ENCODE data around the gene ZNF408. TPM values are rescaled to one million over a fixed set of nuclear protein-coding genes. Genes with fewer than 3 reads are reported as not detected.
"Not testable (repeated sequence)": the region's sequence is repeated elsewhere in the genome, so short reads cannot be mapped to it uniquely, and the experiment has no call there.

The ZNF408 gene
- 7.9 TPM for polyA plus RNA-seq (ENCODE audit: insufficient read length)

DNA sequence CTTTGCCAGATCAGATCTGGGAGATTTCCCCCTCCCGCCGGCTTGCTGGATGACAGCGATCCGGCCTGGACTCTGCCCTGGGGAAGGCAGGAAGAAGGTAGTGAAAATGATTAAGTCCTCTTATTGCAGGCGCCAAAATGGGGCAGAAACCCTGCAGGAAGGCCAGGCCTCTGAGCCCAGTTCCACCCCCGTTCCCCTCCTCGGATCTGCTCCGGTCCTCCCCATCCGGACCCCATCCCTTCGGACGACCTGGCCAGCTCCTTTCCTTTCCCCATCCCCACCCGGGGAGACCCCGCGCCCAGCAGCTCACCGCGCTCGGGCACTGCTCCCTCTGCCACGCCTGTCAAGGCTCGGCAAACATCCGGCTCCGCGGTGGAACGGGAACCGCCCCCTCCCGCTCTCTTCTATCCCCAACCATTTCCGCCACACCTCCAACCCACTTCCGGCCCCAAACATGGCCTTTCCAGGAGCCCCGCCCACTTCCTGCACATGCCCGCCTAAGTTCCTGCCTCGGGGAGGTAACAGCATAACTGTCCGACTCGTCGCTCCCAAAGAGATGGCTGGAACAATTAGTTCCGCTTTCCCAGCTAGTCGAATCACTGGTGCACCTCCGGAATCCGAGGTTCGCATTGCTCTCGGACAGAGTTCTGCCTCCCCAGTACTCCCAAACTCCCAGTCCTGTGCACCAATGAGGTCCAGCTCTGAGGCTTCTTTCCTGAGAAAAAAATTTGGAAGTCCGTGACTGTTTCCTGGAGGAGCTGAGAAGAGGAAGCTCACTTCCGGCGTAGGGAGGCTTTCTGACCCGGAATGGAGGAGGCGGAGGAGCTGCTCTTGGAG is at the start of gene ZNF408, which contains the start of gene ARHGAP1:
ZNF408 (plus strand) TSS at position 791 of the 837 bp plus-strand sequence; CDS start at position 808, 17 bp downstream.
ARHGAP1 (minus strand) TSS at position 379 of the 837 bp plus-strand sequence. CDS start 4,512 bp downstream, outside the sequence.
- DNase-seq: peak; percentile 98

GRCh38 chr11:46655631-46656030 is 45.2 kb upstream of the ZNF408 start:
- no peak for DNase-seq

DNA sequence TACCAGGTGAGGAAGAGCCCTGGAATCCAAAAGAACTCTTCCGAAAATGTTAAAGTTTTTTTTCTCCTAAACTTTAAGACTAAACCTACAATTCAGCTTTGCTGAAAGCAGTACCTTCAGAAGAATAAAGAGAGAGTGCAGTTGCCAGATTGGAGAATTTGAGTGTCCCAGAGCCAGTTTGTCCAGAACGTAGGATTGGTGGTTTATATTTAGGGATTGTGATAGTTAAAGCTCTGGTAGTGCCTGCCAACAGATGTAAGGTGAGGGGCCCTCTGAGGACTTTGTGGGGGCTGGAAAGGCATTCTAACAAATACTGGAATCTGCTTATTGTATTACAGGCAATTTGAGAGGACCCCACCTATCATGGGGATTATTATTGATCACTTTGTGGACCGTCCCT is 43.6 kb upstream of the ZNF408 start:
- no peak for DNase-seq

DNA sequence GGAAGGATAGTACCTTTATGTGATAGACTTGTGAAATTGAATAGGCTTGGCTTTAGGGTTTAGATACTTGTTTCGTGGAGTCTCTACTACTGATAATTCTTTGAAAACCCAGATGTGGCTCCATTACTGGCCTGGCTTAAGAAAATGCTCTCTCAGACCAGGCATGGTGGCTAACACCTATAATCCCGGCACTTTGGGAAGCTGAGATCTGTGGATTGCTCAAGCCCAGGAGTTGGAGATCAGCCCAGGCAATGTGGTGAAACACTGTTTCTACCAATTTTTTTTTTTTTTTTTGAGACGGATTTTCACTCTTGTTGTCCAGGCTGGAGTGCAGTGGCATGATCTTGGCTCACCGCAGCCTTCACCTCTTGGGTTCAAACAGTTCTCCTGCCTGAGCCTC is 42.6 kb upstream of the ZNF408 start:
- no peak for DNase-seq

DNA sequence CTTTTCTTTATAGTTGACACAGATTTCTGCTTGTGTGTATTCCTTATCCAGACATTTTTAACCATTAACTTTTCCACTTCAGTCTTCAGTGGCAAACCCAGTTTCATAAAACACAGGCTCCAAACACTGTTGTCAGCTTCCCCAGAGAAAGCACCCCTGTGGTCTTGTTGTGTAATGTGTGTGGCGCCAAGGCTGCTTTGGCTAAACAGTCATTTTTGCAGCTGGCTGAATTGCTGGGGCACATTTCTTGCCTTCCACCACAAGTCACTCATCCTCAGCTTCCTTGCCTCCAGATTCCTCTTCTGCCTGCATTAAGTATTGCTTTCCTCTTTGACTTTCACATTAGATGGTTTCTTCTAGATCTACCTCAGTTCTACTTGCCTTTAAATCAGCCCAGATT is 40.9 kb upstream of the ZNF408 start:
- DNase-seq: no peak

DNA sequence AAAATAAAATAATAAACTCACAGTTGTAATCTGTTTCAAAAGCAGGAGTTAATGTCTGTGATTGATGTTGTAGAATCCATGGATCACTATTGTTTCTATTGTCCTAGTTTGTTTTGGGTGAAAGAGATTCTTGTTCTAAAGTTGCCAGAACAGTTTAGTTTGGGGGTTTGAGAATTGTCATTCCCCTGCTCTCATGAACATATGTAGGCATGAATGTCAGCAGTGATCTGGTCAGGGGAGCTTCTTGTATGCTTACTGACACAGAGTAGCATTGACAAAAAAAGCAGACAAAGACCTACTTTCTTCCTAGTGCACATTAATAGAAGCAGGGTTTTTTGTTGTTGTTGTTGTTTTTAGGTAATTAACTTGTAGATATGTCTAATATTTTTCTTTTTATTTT is 39.0 kb upstream of the ZNF408 start:
- no peak for DNase-seq

DNA sequence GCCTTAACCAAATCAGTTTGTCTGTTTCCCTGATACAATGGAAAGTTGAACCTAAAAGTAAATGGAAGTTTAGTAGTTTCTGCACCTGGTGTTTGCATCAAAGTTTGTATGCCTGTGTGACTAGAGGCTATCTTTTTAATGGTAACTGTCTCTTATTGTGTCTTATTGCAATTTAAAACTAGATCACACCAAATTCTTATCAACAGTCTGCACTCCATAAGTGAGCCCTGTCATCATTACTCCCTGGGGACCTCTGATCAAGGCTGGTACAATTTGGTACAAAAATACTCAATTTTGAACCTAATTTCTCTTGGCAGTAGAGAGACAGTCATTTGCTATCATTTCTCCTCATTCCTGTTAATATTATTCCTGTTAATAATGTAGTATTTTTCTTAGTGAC is 38.5 kb upstream of the ZNF408 start:
- DNase-seq: no peak

GRCh38 chr11:46663277-46663940 is 37.4 kb upstream of the ZNF408 start:
- no peak for DNase-seq

GRCh38 chr11:46664612-46665011 is 36.2 kb upstream of the ZNF408 start:
- no peak for DNase-seq

- DNase-seq: no peak
These were observed 35.5 kb upstream of the ZNF408 start for GRCh38 chr11:46665356-46665755.

- DNase-seq: no peak
These were observed 34.3 kb upstream of the ZNF408 start for GRCh38 chr11:46666516-46666915.

- DNase-seq: no peak
These were observed 33.8 kb upstream of the ZNF408 start for GRCh38 chr11:46667043-46667481.

DNA sequence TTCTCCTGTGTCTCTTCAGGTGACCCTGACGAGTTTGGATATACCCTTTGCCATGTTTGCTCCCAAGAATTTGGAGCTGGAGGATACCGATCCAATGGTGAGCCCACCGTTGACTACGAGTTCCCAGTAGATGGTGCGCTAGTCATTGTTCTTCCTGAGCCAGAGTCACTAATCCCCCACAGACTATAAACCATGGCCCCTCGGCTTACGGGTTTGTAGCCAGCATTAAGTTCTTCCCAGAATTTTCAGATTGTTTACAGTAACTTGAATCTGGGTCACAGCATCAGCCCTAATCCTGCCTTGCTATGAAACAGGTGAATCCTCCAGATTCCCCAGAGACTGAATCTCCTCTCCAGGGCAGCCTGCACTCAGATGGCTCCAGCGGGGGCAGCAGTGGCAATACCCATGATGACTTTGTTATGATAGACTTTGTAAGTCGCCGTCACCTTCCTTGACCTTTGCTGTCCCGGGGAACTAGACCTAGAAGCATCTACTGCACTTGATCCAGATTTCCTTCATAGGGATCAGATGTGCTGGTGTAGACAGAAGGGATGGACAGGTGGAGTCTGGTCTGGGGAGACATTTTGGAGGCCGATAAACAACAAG is 32.2 kb upstream of the ZNF408 start:
- DNase-seq: no peak

DNA sequence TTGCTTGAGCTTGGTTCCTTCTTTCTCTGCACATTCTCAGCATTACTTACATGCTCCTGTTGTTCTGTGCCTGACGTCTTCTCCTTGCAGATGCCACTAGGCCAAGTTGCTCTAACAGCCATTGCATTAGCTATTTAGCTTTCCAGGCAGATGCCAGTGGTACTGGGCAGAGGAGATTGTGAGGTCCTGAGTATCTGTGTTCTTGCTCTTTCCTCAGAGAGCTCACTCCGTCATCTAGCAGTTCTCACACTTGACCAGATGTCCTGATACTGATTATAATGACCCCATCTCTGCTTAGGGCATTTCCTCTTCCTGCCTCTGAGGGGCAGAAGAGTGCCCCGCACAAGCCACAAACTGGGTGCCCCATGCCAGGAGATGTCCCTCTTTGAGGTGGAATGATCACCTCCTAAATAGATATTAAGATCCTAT is 31.1 kb upstream of the ZNF408 start:
- no peak for DNase-seq

GRCh38 chr11:46670521-46670920 is 30.3 kb upstream of the ZNF408 start:
- not testable (repeated sequence) for DNase-seq

GRCh38 chr11:46671958-46672315 is 28.9 kb upstream of the ZNF408 start:
- no peak for DNase-seq

GRCh38 chr11:46672381-46672839 is 28.4 kb upstream of the ZNF408 start:
- DNase-seq: no peak

DNA sequence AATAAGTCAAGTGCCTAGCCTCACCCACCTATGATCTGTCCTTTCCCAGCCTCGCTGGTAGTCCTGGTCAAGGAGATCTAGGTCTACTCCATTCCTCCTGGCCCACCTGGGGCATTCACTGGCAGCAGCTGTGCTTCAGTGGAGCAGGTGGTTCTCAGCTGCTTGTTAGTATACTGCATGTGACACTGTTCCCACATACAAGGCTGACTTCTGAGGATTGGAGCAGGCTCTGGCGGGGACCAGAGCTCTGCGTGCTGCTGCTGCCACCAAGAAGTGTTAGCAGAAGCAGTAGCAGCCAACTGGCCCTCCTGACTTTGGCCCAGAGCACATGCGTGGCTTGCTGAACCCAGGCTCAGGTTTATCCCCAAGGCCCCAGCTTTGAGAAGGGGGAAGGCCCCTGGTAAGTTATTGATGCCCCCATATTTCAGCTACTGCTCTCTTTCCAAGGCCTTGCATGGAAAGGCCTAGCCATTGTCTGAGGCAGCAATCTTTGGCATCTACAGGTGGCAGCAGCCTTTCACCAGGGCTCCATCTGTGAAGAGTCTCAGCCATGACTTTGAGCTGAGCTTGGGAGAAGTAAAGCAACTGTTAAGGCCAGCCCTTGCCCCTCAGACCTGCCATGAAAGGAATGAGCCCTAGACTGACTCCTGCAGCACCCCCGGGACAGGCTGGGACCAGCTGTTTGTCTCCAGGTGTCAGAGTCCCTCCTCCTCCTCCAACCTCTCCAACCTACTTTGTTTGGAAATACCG is 26.9 kb upstream of the ZNF408 start:
- DNase-seq: no peak

DNA sequence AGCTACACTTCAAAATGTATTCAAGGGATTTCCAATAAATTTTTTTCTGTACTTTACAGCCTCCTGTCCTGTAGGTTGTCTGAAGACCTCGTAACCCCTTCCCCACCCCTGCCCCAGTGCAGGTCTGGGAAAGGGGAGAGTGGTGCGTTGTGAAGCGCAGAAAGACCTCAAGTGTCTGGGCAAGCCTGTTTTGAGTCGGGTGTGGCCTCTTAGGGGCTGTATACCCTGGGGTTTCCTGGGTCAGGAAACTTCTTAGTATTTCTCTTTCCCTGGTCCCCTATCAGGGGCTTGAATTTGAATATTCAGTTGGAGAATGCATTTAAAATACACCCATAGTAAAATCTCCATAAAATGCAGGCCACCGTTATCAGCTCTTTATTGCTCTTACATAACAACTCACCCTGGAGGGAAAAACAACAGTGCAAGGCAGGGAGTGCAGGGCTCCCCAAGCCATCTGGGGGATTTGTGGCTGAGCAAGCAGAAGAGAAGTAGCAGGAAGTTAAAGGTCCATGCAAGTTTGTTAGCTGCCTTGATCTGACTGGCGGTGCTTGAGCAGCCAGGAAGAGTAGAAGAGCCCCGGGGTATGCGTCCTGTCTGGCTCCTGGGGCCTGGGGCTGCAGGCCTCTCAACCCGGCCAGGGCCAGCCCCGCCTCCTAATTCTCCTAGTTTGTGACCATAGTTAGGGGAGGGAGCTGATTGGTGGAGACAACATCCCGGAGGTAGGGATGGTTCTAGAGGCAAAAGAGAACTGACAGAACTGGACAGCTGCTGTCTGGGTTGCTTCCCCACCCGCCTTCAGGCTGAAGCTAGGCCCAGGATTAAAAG is 26.2 kb upstream of the ZNF408 start:
- peak; percentile 50 for DNase-seq

GRCh38 chr11:46675288-46675851 is 25.5 kb upstream of the ZNF408 start:
- peak; percentile 40 for DNase-seq

- no peak for DNase-seq
These were observed 24.9 kb upstream of the ZNF408 start for GRCh38 chr11:46675949-46676348.
